OCI-LY7 (cell line): ENCODE results near the gene TAMALIN. TPM values are rescaled to one million over a fixed set of nuclear protein-coding genes. Genes with fewer than 3 reads are reported as not detected.

Experiments used
- BruUV-seq: library from RNA; stranded (reverse); fragments of 400-500 nt; replicated peaks from 2 replicates; lab custom pipeline; 2021; lab: Mats Ljungman, UMichigan
- CTCF ChIA-PET: fragments of 300-600 bp; sonication (Branson Sonifier 250); formaldehyde crosslinking; loops from one replicate; lab custom pipeline; 2022; ENCODE audit warnings: antibody characterized with exemption; ENCODE audit not compliant: unreplicated experiment; lab: Charles Lee
- POLR2A ChIA-PET: fragments of 300-600 bp; sonication (Branson Sonifier 250); formaldehyde crosslinking; loops from one replicate; lab custom pipeline; 2022; ENCODE audit warnings: antibody characterized with exemption; lab: Charles Lee
- DNase-seq: peaks from one replicate; pipeline ENCODE4 v3.0.0-alpha.2; 2015; ENCODE audit warnings: low spot score
- H2AFZ ChIP-seq: fragments of 200-600 bp; sonication (generic), shearing (Covaris generic); 2 replicates; pipeline ENCODE4 v1.6.1; 2014; ENCODE audit warnings: mild to moderate bottlenecking, antibody characterized with exemption, low read length, moderate library complexity
- H3K27ac ChIP-seq: fragments of 200-600 bp; sonication (generic); 2 replicates; pipeline ENCODE4 v1.5.1; 2014; ENCODE audit warnings: mixed run types, low read depth, mild to moderate bottlenecking, moderate library complexity, low read length, inconsistent platforms; ENCODE audit not compliant: poor library complexity, severe bottlenecking
- H3K36me3 ChIP-seq: fragments of 200-600 bp; sonication (generic); 2 replicates; pipeline ENCODE4 v1.6.1; 2014; ENCODE audit warnings: mild to moderate bottlenecking, antibody characterized with exemption, low read length, moderate library complexity, mixed read lengths; ENCODE audit not compliant: insufficient read depth
- H3K4me1 ChIP-seq: fragments of 200-600 bp; sonication (generic); 2 replicates; pipeline ENCODE4 v1.5.1; 2014; ENCODE audit warnings: mild to moderate bottlenecking, low read length; ENCODE audit not compliant: insufficient read depth, poor library complexity, severe bottlenecking
- H3K4me2 ChIP-seq: fragments of 200-600 bp; sonication (generic); 2 replicates; pipeline ENCODE4 v1.6.1; 2014; ENCODE audit warnings: mild to moderate bottlenecking, low read length
- H3K4me3 ChIP-seq: fragments of 200-600 bp; sonication (generic); 2 replicates; pipeline ENCODE4 v1.5.1; 2014; ENCODE audit warnings: mild to moderate bottlenecking, low read depth, low read length; ENCODE audit not compliant: poor library complexity, severe bottlenecking
- H3K79me2 ChIP-seq: fragments of 200-600 bp; sonication (generic); 2 replicates; pipeline ENCODE4 v1.6.1; 2016; ENCODE audit warnings: low read depth, mild to moderate bottlenecking, low read length, moderate library complexity, mixed read lengths; ENCODE audit not compliant: insufficient read depth
- H3K9me2 ChIP-seq: fragments of 200-600 bp; sonication (generic); 2 replicates; pipeline ENCODE4 v1.6.1; 2016; ENCODE audit warnings: mild to moderate bottlenecking, low read length, mixed read lengths; ENCODE audit not compliant: insufficient read depth
- H3K9me3 ChIP-seq: fragments of 200-600 bp; sonication (generic); 2 replicates; pipeline ENCODE4 v1.6.1; 2014; ENCODE audit warnings: mild to moderate bottlenecking, mixed run types, low read length, mixed read lengths
- H4K20me1 ChIP-seq: fragments of 200-600 bp; sonication (generic); 2 replicates; pipeline ENCODE4 v1.6.1; 2014; ENCODE audit warnings: mild to moderate bottlenecking, antibody characterized with exemption, low read length, moderate library complexity, mixed read lengths; ENCODE audit not compliant: insufficient read depth
- CTCF ChIP-seq: fragments of 200-600 bp; sonication (generic); conservative IDR thresholded peaks from 2 replicates; pipeline ENCODE4 v1.5.1; 2014; ENCODE audit warnings: mild to moderate bottlenecking, antibody characterized with exemption, low read length, moderate library complexity, mixed read lengths
- EZH2phosphoT487 ChIP-seq: fragments of 200-600 bp; sonication (generic); IDR thresholded peaks from 2 replicates; pipeline ENCODE4 v1.6.1; 2018; ENCODE audit warnings: low read depth, borderline replicate concordance, mild to moderate bottlenecking, mixed run types, antibody characterized with exemption, low read length, moderate library complexity, mixed read lengths
- intact Hi-C: fragments of 100-400 bp; cut with micrococcal nuclease; formaldehyde crosslinking; loops from one replicate; pipeline ENCODE4 v1.10.0; 2022; ENCODE audit not compliant: unreplicated experiment
- total RNA-seq, 2 experiments: library from RNA; depleted of rRNA in 1 of 2; stranded (reverse); fragments of >200 nt in 1 of 2; shearing (Covaris generic) in 1 of 2; gene quantifications; 2 replicates each; pipeline ENCODE4 v1.2.3, GENCODE V29; 2014 to 2022

The TAMALIN gene
- total RNA-seq, 2 experiments from 2014 or later, result 0.66 to 1.3 TPM

- ChIA-PET POLR2A (no interaction called here), CTCF (no interaction called here)
- TF ChIP-seq CTCF (no peak), EZH2phosphoT487 (no peak)
- Histone ChIP-seq H3K4me3 (no peak overlapping the region), H3K27ac (no peak overlapping the region), H3K9me2 (no peaks in the 10 kb centered on the region), H3K9me3 (no peaks in the 10 kb centered on the region), H3K4me1 (peaks cover 30% of the 10 kb centered on the region), H3K36me3 (peaks cover 32% of the 10 kb centered on the region), H4K20me1 (no peaks in the 10 kb centered on the region), H3K4me2 (no peak overlapping the region), H2AFZ (no peak overlapping the region), H3K79me2 (no peaks in the 10 kb centered on the region)
- no TSS peak for BruUV-seq
- intact Hi-C loops, result no loop called here
- no peak for DNase-seq
Measured at GRCh38 chr12:52056801-52057637, 50.3 kb downstream of the TAMALIN start.

- no peaks in the 10 kb centered on the region for H3K9me2 ChIP-seq
- no peaks in the 10 kb centered on the region for H3K79me2 ChIP-seq
- no peaks in the 10 kb centered on the region for H4K20me1 ChIP-seq
- no peaks in the 10 kb centered on the region for H3K9me3 ChIP-seq
- H3K4me1 ChIP-seq, result peaks cover 21% of the 10 kb centered on the region
- no peak overlapping the region for H3K4me2 ChIP-seq
- H3K36me3 ChIP-seq, result peaks cover 32% of the 10 kb centered on the region
- ChIA-PET CTCF (no interaction called here), POLR2A (interaction anchor here (2.0 kb wide), 1 partner anchor 12 kb away, joined by 7 read pairs; the partner anchor contains the start of gene ATG101)
- H3K4me3 ChIP-seq, result no peak overlapping the region
- H3K27ac ChIP-seq, result no peak overlapping the region
- TF ChIP-seq CTCF (no peak), EZH2phosphoT487 (no peak)
- no TSS peak for BruUV-seq
- intact Hi-C loops, result no loop called here
- DNase-seq, result no peak
- H2AFZ ChIP-seq, result no peak overlapping the region
Measured at GRCh38 chr12:52057638-52058576, 51.2 kb downstream of the TAMALIN start.
